Measurements from ENCODE around the gene CDH5.

The CDH5 gene

GRCh38 chr16:66419527-66419926 is 53.0 kb downstream of the CDH5 start:
- Histone ChIP-seq H3K9me3 (ENCODE audit: control insufficient read depth, insufficient read depth, low read length) (peaks cover 6% of the 10 kb centered on the region), H3K9ac (ENCODE audit: low read depth, low read length) (no peak overlapping the region), H3K36me3 (ENCODE audit: insufficient read depth, low read length) (no peaks in the 10 kb centered on the region; the same call in 1 of the 2 replicates), H3K4me1 (ENCODE audit: insufficient read depth, low read length) (no peaks in the 10 kb centered on the region)

DNA sequence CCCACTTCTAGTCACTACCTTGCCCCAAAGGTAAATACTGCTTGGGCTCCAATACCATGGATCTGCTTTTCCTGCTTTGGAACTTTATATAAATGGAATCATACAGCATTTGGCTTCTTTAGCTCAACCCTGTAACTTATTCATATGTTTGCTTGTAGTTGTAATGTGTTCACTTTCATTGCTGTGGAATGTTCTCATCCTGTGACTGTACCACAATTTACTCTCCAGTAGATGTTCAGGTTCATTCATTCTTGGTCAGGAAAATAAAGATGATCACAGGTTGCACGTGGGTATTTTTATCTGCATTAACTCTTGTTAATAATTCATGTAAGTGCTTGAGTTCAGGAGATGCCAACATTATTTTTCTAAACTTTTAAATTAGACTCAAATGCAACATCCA is 53.9 kb downstream of the CDH5 start:
- no peaks in the 10 kb centered on the region; the same call in 1 of the 2 replicates for H3K36me3 ChIP-seq (ENCODE audit: insufficient read depth, low read length)
- H3K4me1 ChIP-seq (ENCODE audit: insufficient read depth, low read length), result no peaks in the 10 kb centered on the region

GRCh38 chr16:66421891-66422290 is 55.4 kb downstream of the CDH5 start:
- Histone ChIP-seq H3K36me3 (ENCODE audit: insufficient read depth, low read length) (no peaks in the 10 kb centered on the region; the same call in 1 of the 2 replicates), H3K9ac (ENCODE audit: low read depth, low read length) (no peak overlapping the region), H3K9me3 (ENCODE audit: control insufficient read depth, insufficient read depth, low read length) (peaks cover 6% of the 10 kb centered on the region), H3K4me1 (ENCODE audit: insufficient read depth, low read length) (peaks cover 4% of the 10 kb centered on the region; the same call in 1 of the 2 replicates)

More for the DNA sequence above, 53.9 kb downstream of the CDH5 start:
- no peak overlapping the region for H3K9ac ChIP-seq (ENCODE audit: low read depth, low read length)
- H3K9me3 ChIP-seq (ENCODE audit: control insufficient read depth, insufficient read depth, low read length), result peaks cover 6% of the 10 kb centered on the region

DNA sequence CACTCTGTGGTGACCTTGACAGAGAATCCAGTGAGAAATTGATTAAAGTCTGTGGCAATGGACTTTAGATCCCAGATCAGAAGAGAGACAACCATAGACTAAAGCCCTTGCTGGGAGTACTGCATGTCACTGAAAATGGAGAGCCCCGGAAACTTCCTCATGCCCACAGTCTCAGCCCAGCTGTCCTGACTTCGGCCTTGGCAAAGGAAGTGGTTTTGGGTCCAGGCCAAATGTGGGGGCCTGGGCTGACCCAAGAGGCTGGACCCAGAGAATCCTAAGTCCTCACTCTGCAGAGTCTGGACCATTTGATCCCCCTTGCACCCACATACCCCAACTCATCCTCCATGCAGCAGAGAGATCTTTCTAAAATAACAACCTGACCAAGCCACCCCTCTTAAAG is 55.9 kb downstream of the CDH5 start:
- Histone ChIP-seq H3K9me3 (ENCODE audit: control insufficient read depth, insufficient read depth, low read length) (peaks cover 2% of the 10 kb centered on the region), H3K36me3 (ENCODE audit: insufficient read depth, low read length) (no peaks in the 10 kb centered on the region; the same call in 1 of the 2 replicates), H3K9ac (ENCODE audit: low read depth, low read length) (no peak overlapping the region), H3K4me1 (ENCODE audit: insufficient read depth, low read length) (peaks cover 4% of the 10 kb centered on the region; the same call in 1 of the 2 replicates)

DNA sequence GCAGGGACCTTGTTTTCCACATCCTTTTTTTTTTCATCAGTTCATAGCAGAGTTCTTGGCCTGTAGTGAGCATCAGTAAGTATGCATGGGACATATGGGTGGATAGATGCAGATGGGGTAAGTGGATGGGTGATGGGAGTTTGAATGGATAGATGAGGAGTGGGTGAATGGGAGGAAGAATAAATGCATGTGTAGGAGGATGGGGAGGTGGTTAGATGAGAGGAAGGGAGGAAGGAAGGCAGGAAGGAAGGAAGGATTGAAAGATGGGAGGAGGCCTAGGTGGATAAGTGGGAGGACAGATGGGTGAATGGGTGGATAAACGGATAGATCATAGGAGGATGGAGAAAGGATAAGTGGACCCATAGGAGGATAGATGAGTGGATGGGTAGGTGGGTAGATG is 56.7 kb downstream of the CDH5 start:
- Histone ChIP-seq H3K36me3 (ENCODE audit: insufficient read depth, low read length) (no peaks in the 10 kb centered on the region; the same call in 1 of the 2 replicates), H3K4me1 (ENCODE audit: insufficient read depth, low read length) (peaks cover 4% of the 10 kb centered on the region; the same call in 1 of the 2 replicates), H3K9ac (ENCODE audit: low read depth, low read length) (no peak overlapping the region), H3K9me3 (ENCODE audit: control insufficient read depth, insufficient read depth, low read length) (no peaks in the 10 kb centered on the region)

- no peaks in the 10 kb centered on the region for H3K9me3 ChIP-seq (ENCODE audit: control insufficient read depth, insufficient read depth, low read length)
These were observed 59.2 kb downstream of the CDH5 start for GRCh38 chr16:66425651-66426050.

GRCh38 chr16:66426112-66427035 is 59.9 kb downstream of the CDH5 start:
- H3K36me3 ChIP-seq (ENCODE audit: insufficient read depth, low read length), result no peaks in the 10 kb centered on the region
- H3K9me3 ChIP-seq (ENCODE audit: control insufficient read depth, insufficient read depth, low read length), result no peaks in the 10 kb centered on the region
- H3K9ac ChIP-seq (ENCODE audit: low read depth, low read length), result peak overlapping the region; percentile 17; the same call in 1 of the 2 replicates
- peaks cover 4% of the 10 kb centered on the region; the same call in 1 of the 2 replicates for H3K4me1 ChIP-seq (ENCODE audit: insufficient read depth, low read length)

More at GRCh38 chr16:66425651-66426050, 59.2 kb downstream of the CDH5 start:
- H3K36me3 ChIP-seq (ENCODE audit: insufficient read depth, low read length), result no peaks in the 10 kb centered on the region
- H3K4me1 ChIP-seq (ENCODE audit: insufficient read depth, low read length), result peaks cover 4% of the 10 kb centered on the region; the same call in 1 of the 2 replicates
- H3K9ac ChIP-seq (ENCODE audit: low read depth, low read length), result no peak overlapping the region

- H3K4me1 ChIP-seq (ENCODE audit: insufficient read depth, low read length), result peaks cover 4% of the 10 kb centered on the region; the same call in 1 of the 2 replicates
- peak within 1 kb of the TSS; percentile 57; the same call in 1 of the 2 replicates for H3K9ac ChIP-seq (ENCODE audit: low read depth, low read length)
- no peaks in the 10 kb centered on the region for H3K36me3 ChIP-seq (ENCODE audit: insufficient read depth, low read length)
- H3K9me3 ChIP-seq (ENCODE audit: control insufficient read depth, insufficient read depth, low read length), result no peaks in the 10 kb centered on the region
These were observed 60.8 kb downstream of the CDH5 start, which contains the start of gene BEAN1 for GRCh38 chr16:66427036-66427860. Gene BEAN1 (plus strand): TSS chr16:66427295. CDS start chr16:66437677, 10,382 bp downstream.

DNA sequence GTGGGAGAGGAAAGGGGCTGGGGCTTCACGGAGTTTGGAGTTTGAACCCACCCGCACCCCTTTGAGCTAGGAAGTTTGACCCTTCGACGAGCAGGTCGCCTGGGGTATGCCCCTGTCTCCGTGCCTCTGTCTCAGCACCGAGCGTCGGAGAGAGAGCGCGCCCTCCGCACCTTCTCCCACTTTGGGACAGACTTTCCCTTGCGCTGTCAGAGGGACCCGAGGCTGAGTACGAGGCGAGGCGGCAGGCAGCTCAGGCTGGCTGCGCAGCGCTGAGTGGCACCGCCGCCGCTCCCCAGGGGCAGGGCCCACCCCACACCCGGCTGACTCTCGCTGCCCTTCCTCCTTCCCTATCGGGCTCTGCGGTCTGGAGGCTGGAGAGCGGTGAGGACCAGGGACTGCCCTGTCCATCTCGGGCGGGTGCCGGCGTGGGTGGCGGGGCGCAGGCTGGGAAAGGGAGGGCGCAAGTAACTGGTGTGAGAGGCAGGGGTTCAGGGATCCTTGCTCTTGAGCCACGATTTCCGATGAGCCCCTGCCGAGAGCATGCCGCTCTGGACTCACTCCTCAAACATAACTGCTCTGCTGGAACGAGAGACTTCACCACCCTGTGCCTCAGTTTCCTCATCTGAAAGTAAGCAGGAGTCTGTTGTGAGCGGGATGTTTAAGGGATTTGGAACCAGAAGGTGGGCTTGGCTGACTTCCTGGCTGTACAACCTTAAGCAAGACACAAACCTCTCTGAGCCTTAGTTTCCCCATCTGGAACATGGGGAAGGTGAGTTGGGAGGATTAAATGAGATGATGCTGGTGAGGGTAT is 61.6 kb downstream of the CDH5 start:
- Histone ChIP-seq H3K4me1 (ENCODE audit: insufficient read depth, low read length) (peaks cover 4% of the 10 kb centered on the region; the same call in 1 of the 2 replicates), H3K9ac (ENCODE audit: low read depth, low read length) (peak overlapping the region; percentile 57; the same call in 1 of the 2 replicates), H3K9me3 (ENCODE audit: control insufficient read depth, insufficient read depth, low read length) (no peaks in the 10 kb centered on the region), H3K36me3 (ENCODE audit: insufficient read depth, low read length) (no peaks in the 10 kb centered on the region)

DNA sequence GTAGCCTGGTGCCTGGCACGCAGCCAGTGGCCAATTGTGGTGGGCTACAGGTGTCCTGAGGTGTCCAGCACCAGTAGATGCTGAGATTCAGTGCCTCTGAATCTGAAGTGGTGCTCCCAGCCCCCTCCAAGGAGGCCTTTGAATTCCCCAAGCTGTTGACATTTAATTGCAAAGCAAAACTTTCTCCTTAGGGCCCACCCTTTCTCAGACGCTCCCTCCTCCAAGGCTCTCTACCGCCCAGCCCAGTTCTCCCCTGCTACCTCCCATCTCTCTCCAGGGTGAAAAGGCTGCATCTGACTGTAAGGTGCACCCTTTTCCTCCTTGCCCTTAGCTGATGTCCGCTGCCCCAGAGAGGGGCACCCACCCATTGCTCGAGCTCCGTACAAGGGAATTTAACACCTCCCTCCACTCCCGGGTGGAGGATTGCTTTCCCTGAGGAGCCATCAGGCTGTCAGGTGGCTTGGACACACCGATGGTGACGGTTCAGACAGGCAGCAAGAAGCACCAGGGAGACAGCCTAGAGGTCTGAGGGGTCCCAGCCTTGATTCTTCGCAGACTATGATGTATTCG is 62.3 kb downstream of the CDH5 start:
- no peaks in the 10 kb centered on the region for H3K36me3 ChIP-seq (ENCODE audit: insufficient read depth, low read length)
- peaks cover 7% of the 10 kb centered on the region; the same call in 1 of the 2 replicates for H3K4me1 ChIP-seq (ENCODE audit: insufficient read depth, low read length)
- peak overlapping the region; percentile 57; the same call in 1 of the 2 replicates for H3K9ac ChIP-seq (ENCODE audit: low read depth, low read length)
- H3K9me3 ChIP-seq (ENCODE audit: control insufficient read depth, insufficient read depth, low read length), result no peaks in the 10 kb centered on the region

- H3K9me3 ChIP-seq (ENCODE audit: control insufficient read depth, insufficient read depth, low read length), result no peaks in the 10 kb centered on the region
- H3K36me3 ChIP-seq (ENCODE audit: insufficient read depth, low read length), result no peaks in the 10 kb centered on the region
- H3K9ac ChIP-seq (ENCODE audit: low read depth, low read length), result no peak overlapping the region
- peaks cover 9% of the 10 kb centered on the region; the same call in 1 of the 2 replicates for H3K4me1 ChIP-seq (ENCODE audit: insufficient read depth, low read length)
These were observed 62.9 kb downstream of the CDH5 start for GRCh38 chr16:66429290-66429962.

GRCh38 chr16:66430214-66430613 is 63.7 kb downstream of the CDH5 start:
- no peaks in the 10 kb centered on the region for H3K9me3 ChIP-seq (ENCODE audit: control insufficient read depth, insufficient read depth, low read length)
- no peak overlapping the region for H3K9ac ChIP-seq (ENCODE audit: low read depth, low read length)
- peaks cover 17% of the 10 kb centered on the region for H3K4me1 ChIP-seq (ENCODE audit: insufficient read depth, low read length)
- H3K36me3 ChIP-seq (ENCODE audit: insufficient read depth, low read length), result no peaks in the 10 kb centered on the region

DNA sequence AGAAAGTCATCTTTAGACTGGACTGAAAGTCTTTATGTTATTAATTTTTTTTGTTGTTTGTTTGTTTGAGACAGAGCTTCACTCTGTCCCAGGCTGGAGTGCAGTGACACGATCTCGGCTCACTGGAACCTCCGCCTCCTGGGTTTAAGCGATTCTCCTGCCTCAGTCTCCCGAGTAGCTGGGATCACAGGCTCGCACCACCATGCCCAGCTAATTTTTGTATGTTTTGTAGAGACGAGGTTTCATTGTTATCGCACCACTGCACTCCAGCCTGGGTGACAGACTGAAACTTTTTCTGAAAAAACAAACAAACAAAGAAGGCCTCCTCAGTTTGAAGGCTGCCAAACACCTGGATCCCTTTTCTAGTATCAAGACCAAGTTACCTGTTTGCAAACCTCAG is 65.3 kb downstream of the CDH5 start:
- Histone ChIP-seq H3K9ac (ENCODE audit: low read depth, low read length) (no peak overlapping the region), H3K4me1 (ENCODE audit: insufficient read depth, low read length) (peaks cover 14% of the 10 kb centered on the region), H3K9me3 (ENCODE audit: control insufficient read depth, insufficient read depth, low read length) (no peaks in the 10 kb centered on the region), H3K36me3 (ENCODE audit: insufficient read depth, low read length) (no peaks in the 10 kb centered on the region)

Data from ES-I3 (cell line).